HEK293 (cell line): ENCODE results near the gene PRKCE.

ENCODE experiments used
- CTCF ChIA-PET: fragments of 350-600 bp; formaldehyde crosslinking; extraction: SDS; loops from one replicate; lab custom pipeline; 2021; ENCODE audit warnings: antibody characterized with exemption; lab: Yijun Ruan, JAX
- POLR2A ChIA-PET: fragments of 300-600 bp; formaldehyde crosslinking; extraction: SDS; loops from one replicate; lab custom pipeline; 2020; ENCODE audit warnings: antibody characterized with exemption, inconsistent platforms; lab: Yijun Ruan, JAX
- H3K27ac ChIP-seq: fragments of 200-500 bp; sonication (Bioruptor generic); 2 replicates; pipeline ENCODE4 v1.5.1; 2014; ENCODE audit warnings: low read depth, low read length, control low read depth, inconsistent platforms; ENCODE audit errors: extremely low read depth
- H3K36me3 ChIP-seq, 2 experiments: fragments of 200-500 bp in 1 of 2; sonication (Bioruptor generic) in 1 of 2; 1 replicate in 1 of 2; 2 replicates in 1 of 2; pipeline ENCODE4 v1.5.1; 2014 to 2017; ENCODE audit warnings: inconsistent platforms in 2 of 2, low read length in 2 of 2; ENCODE audit not compliant: control insufficient read depth in 2 of 2, insufficient read depth in 1 of 2
- H3K4me1 ChIP-seq: fragments of 200-500 bp; sonication (Bioruptor generic); 2 replicates; pipeline ENCODE4 v1.5.1; 2014; ENCODE audit warnings: mild to moderate bottlenecking, low read length, inconsistent platforms; ENCODE audit not compliant: control insufficient read depth, insufficient read depth
- H3K4me3 ChIP-seq: 2 replicates; pipeline ENCODE4 v1.5.1; 2011; ENCODE audit warnings: low read depth, mild to moderate bottlenecking, control low read depth, low read length, moderate library complexity
- H3K9me3 ChIP-seq: fragments of 200-500 bp; sonication (Bioruptor generic); 2 replicates; pipeline ENCODE4 v1.5.1; 2014; ENCODE audit warnings: low read depth, low read length, inconsistent platforms; ENCODE audit not compliant: control insufficient read depth, insufficient read depth
- AEBP2 ChIP-seq: fragments of 450-650 bp; formaldehyde crosslinking; IDR thresholded peaks from 2 replicates; pipeline ENCODE4 v1.5.1; 2016; ENCODE audit warnings: missing biosample characterization, missing genetic modification characterization, borderline replicate concordance
- HOXC10 ChIP-seq: sonication (generic); formaldehyde crosslinking; IDR thresholded peaks from 2 replicates; pipeline ENCODE4 v1.8.1; 2023; ENCODE audit warnings: mild to moderate bottlenecking, missing genetic modification reagents
- KLF10 ChIP-seq: fragments of 450-650 bp; IDR thresholded peaks from 2 replicates; pipeline ENCODE4 v1.5.1; 2018; ENCODE audit warnings: missing biosample characterization, mild to moderate bottlenecking, missing genetic modification characterization
- KLF16 ChIP-seq: fragments of 450-650 bp; formaldehyde crosslinking; IDR thresholded peaks from 2 replicates; pipeline ENCODE4 v1.5.1; 2017; ENCODE audit warnings: missing biosample characterization, missing genetic modification characterization
- PBX3 ChIP-seq: sonication (generic); formaldehyde crosslinking; IDR thresholded peaks from 2 replicates; pipeline ENCODE4 v1.8.1; 2022; ENCODE audit warnings: mild to moderate bottlenecking, moderate library complexity, missing genetic modification reagents
- SCRT2 ChIP-seq: fragments of 450-650 bp; formaldehyde crosslinking; IDR thresholded peaks from 2 replicates; pipeline ENCODE4 v1.5.1; 2016; ENCODE audit warnings: missing biosample characterization, missing genetic modification characterization
- ZBTB17 ChIP-seq: fragments of 450-650 bp; formaldehyde crosslinking; IDR thresholded peaks from 2 replicates; pipeline ENCODE4 v1.5.1; 2016; ENCODE audit warnings: missing biosample characterization, missing genetic modification characterization
- ZNF184 ChIP-seq: fragments of 450-650 bp; IDR thresholded peaks from 2 replicates; pipeline ENCODE4 v1.5.1; 2018; ENCODE audit warnings: missing biosample characterization, mild to moderate bottlenecking, missing genetic modification characterization
- ZNF214 ChIP-seq: fragments of 450-650 bp; formaldehyde crosslinking; IDR thresholded peaks from 2 replicates; pipeline ENCODE4 v1.5.1; 2017; ENCODE audit warnings: missing biosample characterization, mild to moderate bottlenecking, missing genetic modification characterization, borderline replicate concordance
- ZNF239 ChIP-seq: fragments of 450-650 bp; formaldehyde crosslinking; IDR thresholded peaks from 2 replicates; pipeline ENCODE4 v1.5.1; 2016; ENCODE audit warnings: missing biosample characterization, missing genetic modification characterization
- ZNF248 ChIP-seq: fragments of 450-650 bp; formaldehyde crosslinking; IDR thresholded peaks from 2 replicates; pipeline ENCODE4 v1.5.1; 2017; ENCODE audit warnings: missing biosample characterization, missing genetic modification characterization
- ZNF302 ChIP-seq: fragments of 450-650 bp; formaldehyde crosslinking; IDR thresholded peaks from 2 replicates; pipeline ENCODE4 v1.5.1; 2016; ENCODE audit warnings: missing biosample characterization, missing genetic modification characterization, low read depth
- ZNF513 ChIP-seq: fragments of 450-650 bp; IDR thresholded peaks from 2 replicates; pipeline ENCODE4 v1.5.1; 2018; ENCODE audit warnings: missing biosample characterization, missing genetic modification characterization
- ZNF561 ChIP-seq: fragments of 450-650 bp; IDR thresholded peaks from 2 replicates; pipeline ENCODE4 v1.5.1; 2018; ENCODE audit warnings: missing biosample characterization, missing genetic modification characterization, borderline replicate concordance
- ZNF660 ChIP-seq: fragments of 450-650 bp; IDR thresholded peaks from 2 replicates; pipeline ENCODE4 v1.5.1; 2018; ENCODE audit warnings: missing biosample characterization, mild to moderate bottlenecking, missing genetic modification characterization
- ZNF677 ChIP-seq: fragments of 450-650 bp; IDR thresholded peaks from 2 replicates; pipeline ENCODE4 v1.5.0; 2018; ENCODE audit warnings: missing biosample characterization, mild to moderate bottlenecking, missing genetic modification characterization, moderate library complexity
- ZNF707 ChIP-seq: fragments of 450-650 bp; formaldehyde crosslinking; IDR thresholded peaks from 2 replicates; pipeline ENCODE4 v1.5.1; 2016; ENCODE audit warnings: missing biosample characterization, missing genetic modification characterization
- TF ChIP-seq, protein P1 (sequence below): fragments of 450-650 bp; formaldehyde crosslinking; IDR thresholded peaks from 2 replicates; pipeline ENCODE4 v1.5.1; 2016; ENCODE audit warnings: missing biosample characterization, missing genetic modification characterization
- TF ChIP-seq, protein P2 (sequence below): fragments of 450-650 bp; formaldehyde crosslinking; IDR thresholded peaks from 2 replicates; pipeline ENCODE4 v1.5.1; 2017; ENCODE audit warnings: missing biosample characterization, missing genetic modification characterization
- TF ChIP-seq, protein P3 (sequence below): fragments of 450-650 bp; formaldehyde crosslinking; IDR thresholded peaks from 2 replicates; pipeline ENCODE4 v1.5.1; 2017; ENCODE audit warnings: missing biosample characterization, missing genetic modification characterization
- TF ChIP-seq, protein P4 (sequence below): fragments of 450-650 bp; formaldehyde crosslinking; IDR thresholded peaks from 2 replicates; pipeline ENCODE4 v1.5.1; 2016; ENCODE audit warnings: missing biosample characterization, missing genetic modification characterization, low read depth
- TF ChIP-seq, protein P5 (sequence below): fragments of 450-650 bp; formaldehyde crosslinking; IDR thresholded peaks from 2 replicates; pipeline ENCODE4 v1.5.1; 2016; ENCODE audit warnings: missing biosample characterization, missing genetic modification characterization

The PRKCE gene

DNA sequence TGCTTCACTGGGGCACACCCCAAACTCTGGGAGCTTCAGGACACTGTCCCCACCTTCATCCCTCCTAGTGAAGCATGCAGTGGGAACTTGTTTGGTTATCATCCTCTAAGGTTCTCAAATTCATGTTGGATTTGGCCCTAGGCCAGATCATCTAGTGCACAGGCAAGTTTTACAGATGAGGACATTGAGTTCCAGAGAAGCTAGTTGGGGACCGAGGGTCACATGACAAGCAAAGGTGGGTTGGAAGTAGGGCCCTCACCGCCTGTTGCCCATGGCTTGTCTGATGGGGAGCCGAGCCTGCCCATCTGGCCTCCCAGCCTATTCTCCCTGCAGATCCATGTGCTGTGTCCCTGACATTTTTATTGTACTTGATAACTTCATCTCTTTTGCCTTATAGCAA lies 2.8 kb downstream of the PRKCE start:
- Histone ChIP-seq H3K36me3 (no peaks in the 10 kb centered on the region), H3K9me3 (no peaks in the 10 kb centered on the region), H3K4me1 (peaks cover 18% of the 10 kb centered on the region), H3K27ac (no peak overlapping the region), H3K4me3 (no peak overlapping the region)
- CTCF ChIA-PET, result interaction anchor here (0.9 kb wide), 1 partner anchor 28 kb away, joined by 3 read pairs; no protein-coding TSS in a partner anchor
- POLR2A ChIA-PET, result interaction anchor here (0.6 kb wide), 1 partner anchor 39 kb away, joined by 3 read pairs; no protein-coding TSS in a partner anchor
- TF ChIP-seq ZBTB17 (tag by site-specific recombination) (peak; percentile 29; the same call in 1 of the 2 replicates), ZNF513 (tag by site-specific recombination) (0 out of 2 replicates have a peak, but pooled peaks have one; percentile 23), ZNF561 (tag by site-specific recombination) (0 out of 2 replicates have a peak, but pooled peaks have one; percentile 23), KLF16 (tag by site-specific recombination) (no peak), ZNF302 (tag by site-specific recombination) (no peak), ZNF214 (tag by site-specific recombination) (no peak), ZNF660 (tag by site-specific recombination) (0 out of 2 replicates have a peak, but pooled peaks have one; percentile 38), SCRT2 (tag by site-specific recombination) (peak; percentile 75)
- TF ChIP-seq, protein P1, sequence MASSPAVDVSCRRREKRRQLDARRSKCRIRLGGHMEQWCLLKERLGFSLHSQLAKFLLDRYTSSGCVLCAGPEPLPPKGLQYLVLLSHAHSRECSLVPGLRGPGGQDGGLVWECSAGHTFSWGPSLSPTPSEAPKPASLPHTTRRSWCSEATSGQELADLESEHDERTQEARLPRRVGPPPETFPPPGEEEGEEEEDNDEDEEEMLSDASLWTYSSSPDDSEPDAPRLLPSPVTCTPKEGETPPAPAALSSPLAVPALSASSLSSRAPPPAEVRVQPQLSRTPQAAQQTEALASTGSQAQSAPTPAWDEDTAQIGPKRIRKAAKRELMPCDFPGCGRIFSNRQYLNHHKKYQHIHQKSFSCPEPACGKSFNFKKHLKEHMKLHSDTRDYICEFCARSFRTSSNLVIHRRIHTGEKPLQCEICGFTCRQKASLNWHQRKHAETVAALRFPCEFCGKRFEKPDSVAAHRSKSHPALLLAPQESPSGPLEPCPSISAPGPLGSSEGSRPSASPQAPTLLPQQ (tag by site-specific recombination), result peak; percentile 34; the same call in 1 of the 2 replicates
- TF ChIP-seq, protein P2, sequence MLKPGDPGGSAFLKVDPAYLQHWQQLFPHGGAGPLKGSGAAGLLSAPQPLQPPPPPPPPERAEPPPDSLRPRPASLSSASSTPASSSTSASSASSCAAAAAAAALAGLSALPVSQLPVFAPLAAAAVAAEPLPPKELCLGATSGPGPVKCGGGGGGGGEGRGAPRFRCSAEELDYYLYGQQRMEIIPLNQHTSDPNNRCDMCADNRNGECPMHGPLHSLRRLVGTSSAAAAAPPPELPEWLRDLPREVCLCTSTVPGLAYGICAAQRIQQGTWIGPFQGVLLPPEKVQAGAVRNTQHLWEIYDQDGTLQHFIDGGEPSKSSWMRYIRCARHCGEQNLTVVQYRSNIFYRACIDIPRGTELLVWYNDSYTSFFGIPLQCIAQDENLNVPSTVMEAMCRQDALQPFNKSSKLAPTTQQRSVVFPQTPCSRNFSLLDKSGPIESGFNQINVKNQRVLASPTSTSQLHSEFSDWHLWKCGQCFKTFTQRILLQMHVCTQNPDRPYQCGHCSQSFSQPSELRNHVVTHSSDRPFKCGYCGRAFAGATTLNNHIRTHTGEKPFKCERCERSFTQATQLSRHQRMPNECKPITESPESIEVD (tag by site-specific recombination), result 0 out of 2 replicates have a peak, but pooled peaks have one; percentile 14
- TF ChIP-seq, protein P3, sequence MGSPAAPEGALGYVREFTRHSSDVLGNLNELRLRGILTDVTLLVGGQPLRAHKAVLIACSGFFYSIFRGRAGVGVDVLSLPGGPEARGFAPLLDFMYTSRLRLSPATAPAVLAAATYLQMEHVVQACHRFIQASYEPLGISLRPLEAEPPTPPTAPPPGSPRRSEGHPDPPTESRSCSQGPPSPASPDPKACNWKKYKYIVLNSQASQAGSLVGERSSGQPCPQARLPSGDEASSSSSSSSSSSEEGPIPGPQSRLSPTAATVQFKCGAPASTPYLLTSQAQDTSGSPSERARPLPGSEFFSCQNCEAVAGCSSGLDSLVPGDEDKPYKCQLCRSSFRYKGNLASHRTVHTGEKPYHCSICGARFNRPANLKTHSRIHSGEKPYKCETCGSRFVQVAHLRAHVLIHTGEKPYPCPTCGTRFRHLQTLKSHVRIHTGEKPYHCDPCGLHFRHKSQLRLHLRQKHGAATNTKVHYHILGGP (tag by site-specific recombination), result no peak

- POLR2A ChIA-PET, result interaction anchor here (1.5 kb wide), 1 partner anchor 10 kb away, joined by 5 read pairs; no protein-coding TSS in a partner anchor
- no peaks in the 10 kb centered on the region for H3K4me1 ChIP-seq
- CTCF ChIA-PET, result interaction anchor here (0.8 kb wide), 1 partner anchor 117 kb away, joined by 4 read pairs; no protein-coding TSS in a partner anchor
- TF ChIP-seq, protein P4, sequence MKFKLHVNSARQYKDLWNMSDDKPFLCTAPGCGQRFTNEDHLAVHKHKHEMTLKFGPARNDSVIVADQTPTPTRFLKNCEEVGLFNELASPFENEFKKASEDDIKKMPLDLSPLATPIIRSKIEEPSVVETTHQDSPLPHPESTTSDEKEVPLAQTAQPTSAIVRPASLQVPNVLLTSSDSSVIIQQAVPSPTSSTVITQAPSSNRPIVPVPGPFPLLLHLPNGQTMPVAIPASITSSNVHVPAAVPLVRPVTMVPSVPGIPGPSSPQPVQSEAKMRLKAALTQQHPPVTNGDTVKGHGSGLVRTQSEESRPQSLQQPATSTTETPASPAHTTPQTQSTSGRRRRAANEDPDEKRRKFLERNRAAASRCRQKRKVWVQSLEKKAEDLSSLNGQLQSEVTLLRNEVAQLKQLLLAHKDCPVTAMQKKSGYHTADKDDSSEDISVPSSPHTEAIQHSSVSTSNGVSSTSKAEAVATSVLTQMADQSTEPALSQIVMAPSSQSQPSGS (tag by site-specific recombination), result no peak
- TF ChIP-seq ZNF239 (tag by site-specific recombination), result no peak
- TF ChIP-seq ZNF184 (tag by site-specific recombination), result no peak
- TF ChIP-seq HOXC10 (CRISPR knock-in tag), result no peak
- TF ChIP-seq ZNF707 (tag by site-specific recombination), result no peak
- TF ChIP-seq, protein P5, sequence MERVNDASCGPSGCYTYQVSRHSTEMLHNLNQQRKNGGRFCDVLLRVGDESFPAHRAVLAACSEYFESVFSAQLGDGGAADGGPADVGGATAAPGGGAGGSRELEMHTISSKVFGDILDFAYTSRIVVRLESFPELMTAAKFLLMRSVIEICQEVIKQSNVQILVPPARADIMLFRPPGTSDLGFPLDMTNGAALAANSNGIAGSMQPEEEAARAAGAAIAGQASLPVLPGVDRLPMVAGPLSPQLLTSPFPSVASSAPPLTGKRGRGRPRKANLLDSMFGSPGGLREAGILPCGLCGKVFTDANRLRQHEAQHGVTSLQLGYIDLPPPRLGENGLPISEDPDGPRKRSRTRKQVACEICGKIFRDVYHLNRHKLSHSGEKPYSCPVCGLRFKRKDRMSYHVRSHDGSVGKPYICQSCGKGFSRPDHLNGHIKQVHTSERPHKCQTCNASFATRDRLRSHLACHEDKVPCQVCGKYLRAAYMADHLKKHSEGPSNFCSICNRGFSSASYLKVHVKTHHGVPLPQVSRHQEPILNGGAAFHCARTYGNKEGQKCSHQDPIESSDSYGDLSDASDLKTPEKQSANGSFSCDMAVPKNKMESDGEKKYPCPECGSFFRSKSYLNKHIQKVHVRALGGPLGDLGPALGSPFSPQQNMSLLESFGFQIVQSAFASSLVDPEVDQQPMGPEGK (tag by site-specific recombination), result no peak
- TF ChIP-seq KLF10, result no peak
- no peak for TF ChIP-seq ZNF248 (tag by site-specific recombination)
- TF ChIP-seq ZNF677, result no peak
- TF ChIP-seq AEBP2 (tag by site-specific recombination), result no peak
- TF ChIP-seq PBX3 (CRISPR knock-in tag), result no peak
Observed at GRCh38 chr2:45661828-45662227, 10.4 kb downstream of the PRKCE start.

More at GRCh38 chr2:45661828-45662227, 10.4 kb downstream of the PRKCE start:
- H3K36me3 ChIP-seq, result no peaks in the 10 kb centered on the region; a peak in 1 of 3 replicates
- no peak overlapping the region for H3K4me3 ChIP-seq
- no peak overlapping the region for H3K27ac ChIP-seq
- no peaks in the 10 kb centered on the region for H3K9me3 ChIP-seq
